Activated CD4-positive, alpha-beta T cell treated with anti-CD3 and anti-CD28 coated beads, Interleukin-2, Interleukin-4, amounts not matched to agents 100 ng/mL and 50 ng/mL, durations not matched to agents 16 hours and 8 hours (primary cell): Measurements from ENCODE around the gene ADCYAP1R1.

Source experiments
- DNase-seq: peaks from one replicate; pipeline ENCODE4 v3.0.0-alpha.2; 2020; ENCODE audit warnings: low spot score

ADCYAP1R1 gene

DNA sequence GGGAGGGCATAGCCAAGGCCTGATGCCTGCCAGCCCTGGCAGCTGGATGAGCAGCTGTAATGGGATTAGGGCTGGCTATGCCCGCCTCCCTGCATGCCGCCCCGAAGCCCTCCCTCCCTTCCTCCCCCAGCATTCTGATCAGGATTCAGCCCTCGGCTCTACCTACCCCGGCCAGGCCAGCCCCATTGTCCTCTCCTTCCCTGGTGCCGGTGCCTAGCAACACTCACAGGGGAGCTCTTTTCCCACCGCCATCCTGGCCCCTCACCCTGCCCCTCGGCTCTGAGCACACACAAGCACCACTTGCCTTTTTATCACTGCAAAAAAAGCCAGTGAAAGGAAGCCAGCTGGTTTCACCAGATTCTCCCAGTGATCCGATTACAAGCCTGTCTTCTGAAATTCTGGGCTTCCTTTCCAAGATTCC lies 9.0 kb upstream of the ADCYAP1R1 start:
- no peak for DNase-seq

DNA sequence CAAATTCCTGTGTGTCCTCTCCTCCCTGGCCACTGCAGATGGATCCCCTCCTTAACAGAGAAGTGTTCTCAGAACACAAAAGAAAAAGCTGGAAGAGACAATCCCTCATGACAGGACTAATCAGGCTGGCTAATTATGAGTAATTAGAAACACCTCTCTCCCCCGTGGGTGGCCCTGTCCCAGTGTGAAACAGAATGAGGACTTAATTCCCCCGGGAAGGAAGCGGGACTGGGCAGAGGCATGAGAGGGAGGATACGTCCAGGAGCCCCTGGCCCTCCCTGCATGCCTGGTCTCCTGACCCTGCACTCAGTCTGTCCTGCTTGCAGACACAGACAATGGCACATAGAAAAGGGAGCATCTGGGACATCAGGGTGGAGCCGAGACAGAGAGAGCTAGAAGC lies 7.6 kb upstream of the ADCYAP1R1 start:
- no peak for DNase-seq

DNA sequence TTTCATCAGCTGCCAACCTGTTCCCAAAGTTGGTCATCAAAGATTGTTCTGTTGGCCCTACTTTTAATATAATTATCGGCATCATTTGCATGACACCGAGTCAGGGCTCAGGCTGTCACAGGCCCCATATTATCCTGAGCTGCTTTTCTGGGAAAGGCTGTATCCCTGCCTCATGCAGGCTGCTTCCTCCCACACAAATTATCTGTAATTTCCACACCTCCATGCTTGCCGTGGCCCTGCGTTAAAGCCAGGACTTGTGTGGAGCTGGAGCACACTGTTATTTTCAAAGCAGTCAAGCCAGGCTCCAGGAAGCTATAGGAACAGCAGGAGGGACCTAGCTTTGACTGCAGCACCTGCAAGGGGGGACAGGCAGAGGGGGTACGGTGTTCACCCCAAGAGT lies 5.4 kb upstream of the ADCYAP1R1 start:
- DNase-seq: no peak

DNA sequence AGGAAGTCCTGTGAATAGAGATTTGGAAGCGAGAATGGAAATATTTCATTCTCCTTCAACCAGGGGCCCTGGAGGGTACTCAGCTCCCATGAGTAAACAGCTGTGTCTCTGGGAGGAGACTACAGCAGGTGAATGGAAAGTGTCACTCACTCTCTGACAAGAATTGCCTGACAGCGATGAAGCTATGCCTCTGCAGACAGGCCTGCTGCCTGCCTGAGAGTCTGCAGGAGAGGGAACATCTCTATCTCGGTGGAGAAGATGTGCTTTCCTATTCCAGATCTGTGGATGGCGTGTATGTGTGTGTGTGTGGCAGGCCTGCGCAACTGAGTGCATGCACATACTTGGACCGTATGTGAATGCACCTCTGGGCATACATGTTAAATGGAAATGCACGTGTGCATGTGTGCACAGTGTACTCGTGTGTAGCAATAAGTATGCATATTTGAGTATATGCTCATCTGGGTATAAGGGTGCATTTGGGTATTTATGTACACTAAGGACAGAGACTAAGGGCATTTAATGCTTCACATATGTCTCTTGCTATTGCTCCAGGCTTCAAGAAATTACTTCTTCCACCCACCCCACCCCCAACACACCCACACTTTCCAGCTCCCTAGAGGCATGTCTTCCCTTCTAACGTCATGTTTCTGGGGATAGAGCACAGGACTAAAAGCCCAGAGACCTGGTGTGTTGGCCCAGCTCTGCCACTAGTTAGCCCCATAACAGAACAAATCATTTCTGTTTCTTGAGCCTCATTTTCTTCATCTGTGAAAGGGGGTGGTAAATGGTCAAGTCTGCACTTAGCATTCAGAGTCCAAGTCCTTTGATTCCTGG lies 4.6 kb upstream of the ADCYAP1R1 start:
- DNase-seq: no peak

DNA sequence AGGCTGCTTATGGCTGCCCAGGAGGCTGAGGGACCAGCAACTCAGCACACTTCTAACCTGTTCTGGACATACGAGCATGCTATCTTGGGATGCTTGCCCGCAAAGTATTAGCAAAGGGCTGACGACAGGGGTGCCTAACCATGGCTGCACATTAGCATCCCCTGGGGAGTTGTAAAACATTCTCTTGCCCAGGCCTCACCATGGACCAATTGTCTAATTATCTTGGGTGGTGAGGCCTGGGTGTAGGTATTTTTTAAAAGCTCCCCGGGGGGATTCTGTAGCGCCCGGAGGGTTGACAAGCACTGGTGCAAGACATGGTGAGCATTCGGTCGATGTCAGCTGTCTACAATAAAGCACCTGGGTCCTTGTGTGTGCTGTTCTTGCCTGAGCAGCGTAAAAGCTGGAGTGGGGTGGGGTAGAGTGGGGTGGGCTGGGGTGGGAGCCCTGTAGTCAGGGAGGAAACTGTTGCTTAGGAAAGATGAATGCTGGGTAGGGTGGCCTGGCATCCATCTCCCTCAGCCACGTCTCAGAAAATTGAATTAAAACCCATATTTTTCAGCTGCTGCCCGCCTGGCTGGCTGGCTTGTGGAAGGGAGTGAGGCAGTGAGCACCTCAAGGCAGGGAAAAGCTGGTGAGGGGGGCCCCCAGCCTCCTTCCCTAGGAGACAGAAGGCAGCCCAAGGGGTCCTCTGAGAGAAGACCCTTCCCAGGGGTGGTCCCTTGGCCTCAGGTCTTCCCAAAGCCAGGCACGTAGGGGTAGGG lies 2.9 kb upstream of the ADCYAP1R1 start:
- no peak for DNase-seq

DNA sequence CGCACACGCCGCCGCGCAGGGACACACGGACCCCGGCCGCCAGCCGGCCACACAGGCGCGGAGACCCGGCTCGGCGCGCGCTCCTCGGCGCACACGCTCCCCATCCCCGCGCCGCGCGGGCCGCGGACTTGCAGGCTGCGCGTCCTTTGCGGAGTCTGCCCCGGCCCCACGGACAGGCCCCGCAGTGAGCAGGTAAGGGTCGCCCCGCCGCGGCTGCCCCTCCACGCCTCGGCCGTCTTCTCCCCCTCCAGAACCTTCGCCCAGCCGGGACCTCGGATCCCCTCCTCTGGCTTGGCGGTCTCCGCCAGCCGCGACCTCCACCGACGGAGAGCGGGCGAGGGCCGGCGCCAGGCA lies 356 bp downstream of the ADCYAP1R1 start:
- no peak for DNase-seq

DNA sequence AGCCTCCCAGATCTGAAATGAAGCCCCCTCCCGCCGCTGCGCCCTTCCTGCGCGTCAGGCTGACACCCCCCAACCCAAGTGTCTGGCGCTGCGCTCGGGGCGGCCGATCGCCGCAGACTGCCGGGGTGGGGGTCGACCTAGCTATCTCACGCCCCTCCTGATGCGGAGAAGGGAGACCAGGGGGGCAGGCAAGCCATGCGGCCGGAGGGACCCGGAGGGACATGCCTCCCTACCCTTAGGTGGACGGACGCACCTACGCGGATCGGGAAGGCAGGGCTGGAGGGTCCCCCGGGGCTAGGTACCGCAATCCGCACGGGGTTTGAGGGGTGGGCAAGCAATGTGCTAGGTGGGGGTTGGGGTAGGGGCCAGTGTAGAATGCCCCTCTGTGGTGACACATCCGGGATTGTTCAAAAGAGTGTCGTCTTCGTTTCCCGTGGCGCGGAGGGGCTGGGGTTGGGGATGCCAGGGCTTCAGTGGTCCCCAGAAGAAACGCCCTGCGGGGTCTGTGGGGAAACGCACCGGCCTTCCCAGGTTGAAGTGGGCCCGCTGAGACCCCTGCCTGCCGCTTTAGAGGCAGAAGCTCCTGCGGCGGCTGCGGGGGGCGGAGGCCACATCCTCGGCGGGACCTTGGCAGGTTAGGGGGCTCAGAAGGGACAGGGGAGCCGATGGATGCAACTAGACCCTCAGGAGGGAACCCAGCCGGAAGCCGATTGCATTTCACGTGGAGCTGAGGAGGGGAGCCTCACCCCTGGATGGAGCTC lies 913 bp downstream of the ADCYAP1R1 start:
- DNase-seq: no peak

DNA sequence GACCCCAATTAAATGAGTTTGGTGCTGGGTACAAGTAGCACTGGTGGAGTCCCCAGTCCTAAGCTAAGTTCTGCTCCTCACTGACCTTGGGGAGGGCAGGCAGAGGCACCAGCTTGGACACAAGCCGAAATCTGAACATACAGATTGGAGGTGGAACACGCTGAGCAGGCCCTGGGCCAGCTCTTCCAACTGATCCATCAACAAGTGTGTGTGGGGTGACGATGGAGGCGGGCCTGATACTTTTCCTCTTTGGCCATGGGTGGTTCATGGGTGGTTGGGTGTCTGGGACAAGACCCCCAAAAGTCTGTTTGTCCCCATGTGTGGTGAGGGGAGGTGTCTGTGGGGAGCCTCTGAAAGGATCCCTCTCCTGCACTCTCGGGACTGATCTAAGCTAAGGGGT lies 1.9 kb downstream of the ADCYAP1R1 start:
- DNase-seq: no peak

DNA sequence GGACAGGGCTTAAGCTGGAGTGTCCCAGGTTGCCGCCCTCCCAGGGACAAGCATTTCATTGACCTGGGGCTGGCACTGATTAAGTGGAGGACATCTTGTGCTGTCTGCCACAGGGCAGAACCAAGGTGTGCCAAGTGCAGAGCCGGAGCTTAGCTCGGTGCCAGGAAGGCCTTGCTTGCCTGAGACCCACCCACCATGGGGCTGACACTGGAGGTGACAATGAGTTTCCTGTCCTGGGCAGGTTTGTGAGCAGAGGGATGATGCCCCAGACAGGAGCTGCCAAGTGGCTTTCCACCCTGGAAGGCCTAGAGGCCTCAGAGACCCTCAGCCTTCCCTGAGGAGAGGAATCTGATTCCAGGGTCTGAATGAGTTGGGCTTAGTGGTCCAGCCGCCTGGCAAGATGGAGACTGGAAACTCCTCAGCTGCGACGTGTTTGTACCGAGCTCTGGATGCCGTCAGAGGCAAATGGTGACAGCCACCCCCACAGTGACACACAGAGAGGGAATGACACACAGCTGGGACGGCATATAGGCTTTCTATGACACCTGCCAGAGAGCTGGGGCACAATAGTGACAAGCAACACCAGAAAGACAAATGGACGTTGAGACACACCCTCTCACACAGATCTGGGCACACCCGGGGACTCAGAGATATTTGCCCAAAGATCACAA lies 2.6 kb downstream of the ADCYAP1R1 start:
- DNase-seq: no peak

DNA sequence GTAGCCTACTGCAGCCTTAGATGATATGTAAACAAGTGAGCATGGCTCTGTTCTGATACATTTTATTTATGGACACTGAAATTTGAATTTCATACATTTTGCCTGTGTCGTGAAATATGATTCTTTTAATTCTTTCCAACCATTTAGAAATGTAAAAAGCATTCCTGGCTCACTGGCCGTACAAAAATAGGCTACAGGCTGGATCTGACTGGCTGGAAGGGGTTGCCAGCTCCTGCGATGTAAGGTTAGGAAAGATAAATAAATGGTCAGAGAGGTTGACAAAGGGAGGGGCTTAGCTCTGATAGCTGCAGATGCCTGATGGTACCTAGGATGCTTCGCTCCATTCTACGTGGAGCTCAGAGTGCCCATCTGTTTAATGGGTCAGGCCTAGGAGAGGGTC lies 3.4 kb downstream of the ADCYAP1R1 start:
- DNase-seq: no peak

DNA sequence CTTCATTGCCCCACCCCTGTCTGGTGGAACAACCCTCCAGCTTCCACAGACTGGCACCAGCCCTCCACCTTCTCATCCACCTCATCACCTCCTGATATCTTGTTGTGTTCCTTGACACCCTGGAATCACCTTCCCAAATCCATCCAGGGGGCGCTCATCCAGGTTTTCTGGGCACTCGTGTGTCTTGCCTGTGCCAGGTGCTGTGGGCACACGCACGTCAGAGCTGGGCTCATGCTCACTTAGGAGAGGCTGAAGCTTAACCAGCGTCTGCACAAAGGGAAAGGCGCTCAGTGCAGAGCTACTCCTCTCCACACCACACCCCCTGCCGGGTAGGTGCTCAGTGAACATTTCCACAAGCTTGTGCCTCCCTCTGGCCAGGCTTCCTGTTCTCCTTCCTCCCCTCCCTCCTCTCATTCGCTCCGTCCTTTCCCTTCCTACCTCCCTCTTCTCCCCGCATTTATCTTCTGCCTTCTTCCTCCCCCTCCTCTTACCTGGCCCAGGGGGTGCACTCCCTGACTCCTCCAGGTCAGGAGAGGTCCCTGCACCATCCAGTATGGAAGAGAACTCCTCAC lies 4.8 kb downstream of the ADCYAP1R1 start:
- DNase-seq: no peak

DNA sequence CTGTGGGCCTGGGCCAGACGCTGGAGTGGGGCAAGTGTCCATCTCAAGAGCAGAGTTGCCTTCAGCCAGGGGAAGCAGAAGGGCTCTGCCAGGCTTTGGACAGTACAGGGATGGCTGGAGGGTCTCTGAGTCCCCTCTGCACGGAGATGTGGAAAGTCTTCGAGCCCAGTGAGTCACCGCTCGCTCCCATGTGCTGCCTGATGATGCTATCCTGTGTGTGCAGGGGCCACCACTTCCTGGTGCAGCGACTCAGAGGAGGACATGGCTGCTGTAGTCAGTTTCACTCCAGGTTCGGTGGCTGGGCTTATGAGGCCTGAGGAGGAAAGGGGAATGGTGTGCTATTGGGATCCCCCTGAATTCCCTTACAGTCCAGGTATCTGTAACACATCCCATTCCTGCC lies 6.0 kb downstream of the ADCYAP1R1 start:
- no peak for DNase-seq

DNA sequence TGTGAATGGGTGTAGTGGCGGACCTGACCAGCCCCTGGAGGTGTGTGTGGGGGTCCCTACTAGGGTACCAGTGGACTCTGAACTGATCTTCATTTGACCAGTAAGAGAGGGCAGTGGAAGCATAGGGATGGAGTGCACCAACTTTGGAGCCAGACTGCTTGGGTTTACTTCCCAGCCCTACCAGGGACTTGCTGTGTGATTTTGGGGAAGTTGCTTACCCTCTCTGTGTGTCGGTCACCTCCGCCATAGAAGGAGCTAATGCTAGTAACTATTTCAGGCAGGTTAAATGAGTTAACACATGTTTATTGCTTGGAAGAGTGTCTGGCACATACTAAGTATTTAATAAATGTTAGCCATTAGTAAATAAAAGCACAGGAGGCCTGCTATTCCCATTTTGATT lies 6.6 kb downstream of the ADCYAP1R1 start:
- DNase-seq: no peak

DNA sequence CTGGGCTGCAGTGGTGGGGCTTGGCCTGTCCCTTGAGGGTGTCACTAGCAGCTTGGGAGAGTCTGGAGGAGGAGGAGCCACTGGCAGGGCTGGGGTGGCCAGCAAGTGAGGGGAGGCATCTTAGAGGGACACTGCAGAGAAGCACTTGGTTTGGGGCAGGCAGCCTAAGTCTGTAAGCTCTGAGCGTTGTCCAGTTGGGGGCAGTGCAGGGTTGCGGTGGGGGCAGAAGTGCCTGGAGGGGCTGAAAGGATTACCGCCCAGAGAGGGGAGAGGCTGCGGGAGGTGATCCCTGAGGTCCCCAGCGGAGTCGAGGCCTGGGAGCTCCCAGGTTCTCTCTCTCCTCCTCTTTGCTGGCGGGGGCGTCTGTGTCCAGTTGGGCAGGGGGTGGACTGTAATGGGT lies 7.4 kb downstream of the ADCYAP1R1 start:
- no peak for DNase-seq

DNA sequence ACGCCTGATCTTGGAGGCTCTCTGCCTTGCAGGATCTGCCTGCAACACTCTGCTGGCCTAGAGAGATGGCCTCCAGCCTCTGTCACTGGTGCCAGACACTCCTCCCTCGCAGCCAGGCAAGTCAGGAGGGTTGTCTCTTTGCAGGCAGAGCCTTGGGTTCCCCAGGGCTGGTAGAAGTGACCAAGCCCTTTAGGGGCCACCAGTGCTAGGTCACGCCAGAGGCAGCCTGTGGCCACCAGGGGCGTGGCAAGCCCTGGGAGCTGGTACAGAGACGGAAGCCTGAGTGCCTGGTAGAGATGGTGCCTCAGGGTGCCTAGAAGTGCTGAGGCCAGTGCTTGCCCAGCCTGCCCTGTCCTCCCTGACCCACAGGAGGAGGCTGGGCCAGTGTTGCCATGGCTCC lies 9.1 kb downstream of the ADCYAP1R1 start:
- DNase-seq: no peak

DNA sequence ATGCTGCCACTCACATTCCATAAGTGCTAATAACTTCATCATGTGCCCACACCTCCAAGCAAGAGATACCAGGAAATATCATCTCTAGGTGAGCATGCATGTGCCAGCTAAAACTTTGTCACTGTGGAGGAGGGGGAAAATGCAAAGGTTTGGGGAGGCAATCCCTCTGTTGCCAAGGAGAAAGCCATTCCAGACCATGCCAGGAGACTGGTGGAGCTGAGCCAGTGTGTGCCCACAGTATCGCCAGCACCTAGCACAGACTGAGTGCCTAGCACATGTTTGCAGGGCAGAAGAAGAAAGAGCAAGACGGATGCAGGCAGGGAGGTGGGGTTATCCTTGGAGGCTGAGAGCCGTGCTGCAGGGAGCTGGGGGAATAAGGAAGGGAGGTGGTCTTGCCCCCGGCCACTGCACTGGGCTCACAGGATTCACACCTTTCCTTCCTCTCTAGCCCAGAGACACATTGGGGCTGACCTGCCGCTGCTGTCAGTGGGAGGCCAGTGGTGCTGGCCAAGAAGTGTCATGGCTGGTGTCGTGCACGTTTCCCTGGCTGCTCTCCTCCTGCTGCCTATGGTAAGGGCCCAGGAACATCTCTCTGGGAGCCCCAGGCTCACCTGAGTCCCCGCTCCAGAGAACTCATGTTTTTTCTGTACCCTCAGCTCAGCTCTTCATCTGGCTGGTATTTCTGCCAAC lies 10.8 kb downstream of the ADCYAP1R1 start:
- no peak for DNase-seq

DNA sequence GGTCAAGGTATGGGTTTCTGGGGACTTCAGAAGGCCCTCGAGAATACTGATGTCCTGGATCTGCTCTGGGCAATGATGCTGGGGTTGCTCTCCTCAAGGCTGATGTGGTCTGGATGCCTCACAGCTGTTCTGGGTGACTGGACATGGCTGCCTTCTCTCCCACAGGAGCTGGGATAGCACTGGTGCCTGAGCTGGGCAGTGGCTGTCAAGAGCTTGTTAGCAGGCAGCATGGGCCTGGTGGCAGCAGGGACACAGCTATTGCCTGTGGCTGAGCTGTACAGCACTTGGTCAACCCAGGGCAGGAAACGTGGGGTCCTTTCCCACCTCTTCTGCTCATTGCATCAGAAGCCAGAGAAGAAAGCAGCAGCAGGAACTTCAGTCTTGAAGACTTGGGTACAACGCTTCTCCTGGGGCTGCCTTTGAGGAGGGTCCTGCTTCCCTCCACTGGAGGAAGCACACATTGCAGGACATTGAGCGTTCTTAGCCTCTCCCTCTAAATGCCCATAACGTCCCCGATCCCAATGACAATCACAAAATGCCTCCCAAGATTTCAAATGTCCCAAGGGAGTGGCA lies 13.0 kb downstream of the ADCYAP1R1 start:
- DNase-seq: no peak

DNA sequence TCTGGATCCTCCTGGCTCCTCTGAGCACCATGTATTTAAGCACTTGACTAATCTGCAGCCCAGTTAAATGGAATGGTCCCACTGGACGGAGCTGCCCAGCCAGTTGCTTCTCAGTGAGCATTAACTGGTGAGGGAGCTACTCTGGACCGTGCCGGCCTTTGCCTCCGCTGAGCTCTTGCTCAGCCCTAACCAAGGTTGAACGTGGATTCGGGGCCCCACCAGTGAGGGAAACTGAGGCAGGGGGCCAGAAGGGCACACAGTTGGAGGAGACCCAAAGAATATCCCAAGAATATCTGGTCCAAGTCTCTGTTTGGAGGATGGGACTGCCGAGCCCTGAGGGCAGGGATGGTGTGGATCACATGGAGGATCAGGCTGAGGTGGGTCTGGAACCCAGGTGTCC lies 13.7 kb downstream of the ADCYAP1R1 start:
- no peak for DNase-seq

DNA sequence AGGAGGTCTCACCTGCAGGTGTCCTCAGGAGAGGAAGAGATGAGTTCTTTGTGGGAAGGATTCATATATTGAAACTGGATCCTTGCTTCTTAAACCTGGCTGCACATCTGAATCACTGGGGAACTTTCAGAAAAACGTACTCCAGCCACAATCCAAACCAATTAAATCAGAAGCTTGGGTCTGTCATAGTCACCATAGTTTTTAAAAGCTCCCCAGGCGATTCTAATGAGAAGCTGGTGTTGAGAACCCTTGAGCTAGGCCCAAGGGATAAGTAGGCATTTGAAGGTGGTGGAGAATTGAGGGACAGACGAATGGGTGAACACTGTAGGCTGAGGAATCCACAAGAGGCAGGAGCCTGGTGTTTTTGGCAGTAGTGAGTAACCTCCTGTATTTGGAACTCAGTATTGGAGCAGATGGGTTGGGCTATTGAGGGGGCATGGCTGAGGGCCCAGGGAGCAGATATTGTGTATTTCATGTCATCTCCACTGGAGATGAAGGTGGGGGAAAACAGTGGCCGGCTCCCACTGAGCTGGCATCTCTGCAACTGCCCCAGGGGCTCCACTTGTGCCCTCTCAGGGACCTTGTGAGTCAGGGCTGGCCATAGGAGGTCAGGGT lies 14.5 kb downstream of the ADCYAP1R1 start:
- no peak for DNase-seq

DNA sequence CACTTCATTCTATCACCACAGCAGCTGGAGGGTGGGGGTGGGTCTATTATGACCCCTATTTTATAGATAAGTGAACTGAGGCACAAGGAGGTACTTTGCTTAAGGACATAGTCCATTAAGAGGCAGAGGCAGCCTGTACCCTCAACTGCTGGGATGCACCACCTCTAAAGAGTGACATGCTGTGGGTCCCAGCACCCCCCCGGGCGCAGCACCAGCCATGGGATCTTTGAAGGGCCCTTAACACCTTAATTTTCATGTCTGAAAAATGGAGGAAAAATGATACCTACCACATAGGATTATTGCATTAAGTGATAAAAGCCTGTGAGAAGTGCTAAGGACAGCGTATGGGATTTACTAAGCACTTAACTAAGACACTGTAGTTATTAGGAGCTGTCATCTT lies 15.4 kb downstream of the ADCYAP1R1 start:
- no peak for DNase-seq
